ENCODE measurements around the gene CHM.
"Not testable (repeated sequence)": the region's sequence is repeated elsewhere in the genome, so short reads cannot be mapped to it uniquely, and the experiment has no call there.

CHM gene

DNA sequence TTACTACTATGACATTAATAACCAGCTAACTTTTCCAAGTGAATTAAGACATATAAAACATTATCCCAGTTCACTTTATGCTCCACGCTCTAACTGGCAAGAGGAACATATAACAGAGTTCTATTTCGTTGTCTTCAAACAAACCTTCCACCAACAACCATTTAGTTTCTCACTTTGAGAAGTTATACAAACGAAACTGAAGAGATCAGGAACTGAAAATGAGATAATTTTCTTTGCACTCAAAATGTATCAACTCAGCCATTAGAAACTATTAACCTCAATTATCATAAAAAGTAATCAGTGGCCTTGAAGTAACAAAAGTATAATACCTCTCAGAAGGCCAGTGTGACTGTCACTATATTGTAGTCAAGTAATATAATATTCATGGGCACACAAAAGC, 70.1 kb downstream of the CHM start:
- Mint-ChIP-seq H3K36me3 (peaks cover 19 to 26% of the 10 kb centered on the region in 2 donors), H3K4me3 (no peak overlapping the region), H3K27ac (peak overlapping the region; percentile 68), H3K9me3 (peaks cover 0 to 4% of the 10 kb centered on the region in 2 donors), H3K27me3 (no peaks in the 10 kb centered on the region), H3K4me1 (no peaks in the 10 kb centered on the region)
- DNase-seq (no peak), ATAC-seq (replicated peaks) (peak; percentile 34 to 50)

DNA sequence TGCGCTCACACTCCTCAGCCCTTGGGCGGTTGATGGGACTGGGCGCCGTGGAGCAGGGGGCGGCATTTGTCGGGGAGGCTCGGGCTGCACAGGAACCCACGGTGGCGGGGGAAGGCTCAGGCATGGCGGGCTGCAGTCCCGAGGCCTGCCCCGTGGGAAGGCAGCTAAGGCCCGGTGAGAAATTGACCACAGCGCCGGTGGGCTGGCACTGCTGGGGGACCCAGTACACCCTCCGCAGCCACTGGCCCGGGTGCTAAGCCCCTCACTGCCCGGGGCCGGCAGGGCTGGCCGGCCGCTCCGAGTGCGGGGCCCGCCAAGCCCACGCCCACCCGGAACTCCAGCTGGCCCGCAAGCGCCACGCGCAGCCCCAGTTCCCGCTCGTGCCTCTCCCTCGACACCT, 75.0 kb downstream of the CHM start:
- H3K36me3 Mint-ChIP-seq = peaks cover 22 to 34% of the 10 kb centered on the region in 2 donors
- not testable (repeated sequence) for H3K9me3 Mint-ChIP-seq; ATAC-seq (replicated peaks); H3K27ac Mint-ChIP-seq; H3K4me1 Mint-ChIP-seq; H3K4me3 Mint-ChIP-seq; DNase-seq; H3K27me3 Mint-ChIP-seq

DNA sequence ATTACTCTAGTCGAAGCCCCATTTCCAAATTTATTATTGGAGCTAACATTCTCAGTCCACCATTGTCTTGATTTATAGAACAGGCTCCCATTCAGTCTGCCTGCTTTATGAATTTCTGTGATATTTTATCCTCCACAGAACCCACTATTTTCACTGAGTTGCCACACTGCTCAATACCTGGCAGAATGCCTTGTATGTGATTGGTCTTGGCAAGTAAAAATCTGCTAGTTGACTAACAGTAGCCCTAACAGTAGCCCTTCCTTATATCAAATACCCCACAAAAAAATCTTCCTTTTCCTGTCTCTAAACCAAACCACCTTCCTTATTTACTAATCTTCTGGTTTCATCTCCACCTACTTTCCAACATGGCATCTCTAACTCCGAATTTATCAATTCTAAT, 82.6 kb downstream of the CHM start:
- DNase-seq (no peak), ATAC-seq (replicated peaks) (no peak)
- Mint-ChIP-seq H3K4me3 (no peak overlapping the region), H3K27me3 (no peaks in the 10 kb centered on the region), H3K9me3 (no peaks in the 10 kb centered on the region), H3K4me1 (peaks cover 0 to 5% of the 10 kb centered on the region in 2 donors), H3K27ac (no peak overlapping the region), H3K36me3 (peaks cover 12 to 16% of the 10 kb centered on the region in 2 donors)

GRCh38 chrX:85963736-85964135, 83.6 kb downstream of the CHM start:
- H3K36me3 Mint-ChIP-seq = peaks cover 11 to 12% of the 10 kb centered on the region in 2 donors
- ATAC-seq (replicated peaks) (no peak), DNase-seq (no peak)
- H3K27ac Mint-ChIP-seq = no peak overlapping the region
- H3K27me3 Mint-ChIP-seq = no peaks in the 10 kb centered on the region
- H3K9me3 Mint-ChIP-seq = no peaks in the 10 kb centered on the region
- peaks cover 0 to 5% of the 10 kb centered on the region in 2 donors for H3K4me1 Mint-ChIP-seq
- no peak overlapping the region for H3K4me3 Mint-ChIP-seq

DNA sequence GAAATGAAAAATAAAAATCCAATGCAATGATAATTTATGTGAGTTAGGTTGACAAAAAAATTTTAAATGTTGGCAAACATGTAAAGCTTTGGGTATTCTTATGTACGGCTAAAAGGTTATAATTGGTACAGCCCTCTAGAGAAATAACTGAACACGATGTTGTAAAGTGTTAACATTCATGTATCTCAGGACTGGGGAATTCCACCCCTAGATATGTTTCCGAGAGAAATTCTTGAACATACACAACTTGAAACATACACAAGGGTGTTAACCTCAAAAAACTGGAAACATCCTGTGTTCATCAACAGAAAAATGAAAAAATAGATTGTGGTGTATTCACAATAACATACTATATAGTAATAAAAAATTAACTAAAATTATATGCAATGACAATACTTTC, 91.8 kb downstream of the CHM start:
- DNase-seq (no peak), ATAC-seq (replicated peaks) (no peak)
- H3K4me3 Mint-ChIP-seq = no peak overlapping the region
- H3K9me3 Mint-ChIP-seq = peaks cover 1 to 5% of the 10 kb centered on the region in 2 donors
- H3K36me3 Mint-ChIP-seq = peaks cover 26 to 43% of the 10 kb centered on the region in 2 donors
- no peaks in the 10 kb centered on the region for H3K27me3 Mint-ChIP-seq
- no peaks in the 10 kb centered on the region for H3K4me1 Mint-ChIP-seq
- H3K27ac Mint-ChIP-seq = no peak overlapping the region

DNA sequence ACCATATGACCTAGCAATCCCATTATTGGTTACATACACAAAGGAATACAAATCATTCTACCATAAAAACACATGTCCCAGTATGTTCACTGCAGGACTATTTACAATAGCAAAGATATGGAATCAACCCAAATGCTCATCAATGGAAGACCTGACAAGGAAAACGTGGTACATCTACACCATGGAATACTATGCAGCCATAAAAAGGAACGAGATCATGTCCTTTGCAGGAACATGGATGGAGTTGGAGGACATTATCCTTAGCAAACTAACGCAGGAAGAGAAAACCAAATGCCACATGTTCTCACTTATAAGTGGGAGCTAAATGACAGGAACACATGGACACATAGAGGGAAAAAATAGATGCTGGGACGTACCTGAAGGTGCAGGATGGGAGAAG, 102.6 kb downstream of the CHM start:
- H3K36me3 Mint-ChIP-seq = peaks cover 29 to 42% of the 10 kb centered on the region in 2 donors
- H3K27ac Mint-ChIP-seq = not testable (repeated sequence)

DNA sequence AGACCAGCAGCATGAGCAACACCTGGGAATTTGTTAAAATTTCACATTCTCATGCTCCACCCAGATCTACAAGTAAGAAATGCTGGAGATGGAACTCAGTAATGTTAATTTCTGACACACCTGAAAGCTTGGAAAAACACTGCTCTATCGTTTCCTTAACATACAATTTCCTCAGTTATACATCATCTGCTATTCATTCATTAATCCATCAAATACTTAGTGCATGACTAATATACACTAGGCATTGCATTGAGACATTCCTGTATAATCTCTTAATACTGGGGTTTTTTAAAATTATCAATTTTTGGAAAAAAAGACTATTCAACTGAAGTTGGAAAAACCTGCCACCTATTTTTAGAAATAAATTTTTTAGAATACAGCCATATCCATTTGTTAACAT, 106.1 kb downstream of the CHM start:
- Mint-ChIP-seq H3K27ac (no peak overlapping the region), H3K4me3 (no peak overlapping the region), H3K36me3 (peaks cover 23 to 31% of the 10 kb centered on the region in 2 donors), H3K27me3 (no peaks in the 10 kb centered on the region), H3K9me3 (peaks cover 11 to 13% of the 10 kb centered on the region in 2 donors), H3K4me1 (peaks cover 4 to 10% of the 10 kb centered on the region in 2 donors)
- ATAC-seq (replicated peaks) (no peak), DNase-seq (no peak)

More for the DNA sequence above, 102.6 kb downstream of the CHM start:
- H3K27me3 Mint-ChIP-seq; DNase-seq; H3K4me1 Mint-ChIP-seq; ATAC-seq (replicated peaks); H3K4me3 Mint-ChIP-seq: not testable (repeated sequence)
- H3K9me3 Mint-ChIP-seq = peaks cover 11 to 17% of the 10 kb centered on the region in 2 donors

DNA sequence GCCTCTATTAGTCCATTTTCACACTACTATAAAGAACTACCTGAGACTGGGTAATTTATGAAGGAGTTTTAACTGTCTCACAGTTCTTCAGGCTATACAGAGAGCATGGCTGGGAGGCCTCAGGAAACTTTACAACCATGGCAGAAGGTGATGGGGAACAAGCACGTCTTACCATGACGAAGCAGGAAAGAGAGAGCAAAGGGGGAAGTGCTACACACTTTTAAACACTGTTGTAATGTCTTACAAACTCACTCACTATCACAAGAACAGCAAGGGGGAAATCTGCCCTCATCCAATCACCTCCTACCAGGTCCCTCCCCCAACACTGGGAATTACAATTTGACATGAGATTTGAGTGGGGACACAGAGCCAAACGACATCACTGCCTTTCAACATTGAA, 107.4 kb downstream of the CHM start:
- H3K4me3 Mint-ChIP-seq; ATAC-seq (replicated peaks); DNase-seq: not testable (repeated sequence)

GRCh38 chrX:85934399-85934798, 113.0 kb downstream of the CHM start:
- not testable (repeated sequence) for H3K9me3 Mint-ChIP-seq; H3K4me1 Mint-ChIP-seq; H3K27me3 Mint-ChIP-seq; H3K4me3 Mint-ChIP-seq; ATAC-seq (replicated peaks); H3K27ac Mint-ChIP-seq; DNase-seq
- peaks cover 0 to 14% of the 10 kb centered on the region in 2 donors for H3K36me3 Mint-ChIP-seq

More for the DNA sequence above, 107.4 kb downstream of the CHM start:
- H3K9me3 Mint-ChIP-seq, H3K27me3 Mint-ChIP-seq, H3K4me1 Mint-ChIP-seq: not testable (repeated sequence)
- Mint-ChIP-seq H3K36me3 (peaks cover 9 to 22% of the 10 kb centered on the region in 2 donors), H3K27ac (peak overlapping the region; percentile 49)

DNA sequence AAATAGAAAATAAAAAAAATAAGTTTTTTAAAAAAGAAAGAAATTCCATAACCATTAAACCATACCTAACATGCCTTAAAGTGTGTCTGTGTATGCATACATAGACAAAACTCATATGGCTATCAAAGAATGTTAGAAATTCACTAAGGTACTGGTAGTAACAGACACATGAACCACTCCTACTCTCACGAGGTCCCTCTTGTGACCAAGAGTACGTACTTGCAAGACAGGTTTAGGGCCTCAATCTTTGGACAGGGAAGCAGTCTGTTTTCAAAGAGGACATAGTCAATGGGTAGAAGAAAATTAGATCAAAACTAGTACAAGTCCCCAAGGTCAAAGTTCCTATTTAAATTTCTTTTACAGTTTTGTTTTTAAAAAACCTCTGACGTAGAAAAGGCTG, 117.3 kb downstream of the CHM start:
- peaks cover 0 to 2% of the 10 kb centered on the region in 2 donors for H3K4me1 Mint-ChIP-seq
- peaks cover 3 to 7% of the 10 kb centered on the region in 2 donors for H3K36me3 Mint-ChIP-seq
- ATAC-seq (replicated peaks) (no peak), DNase-seq (no peak)
- H3K4me3 Mint-ChIP-seq = no peak overlapping the region
- H3K9me3 Mint-ChIP-seq = no peaks in the 10 kb centered on the region
- H3K27ac Mint-ChIP-seq = no peak overlapping the region
- no peaks in the 10 kb centered on the region for H3K27me3 Mint-ChIP-seq

GRCh38 chrX:85928606-85929005, 118.8 kb downstream of the CHM start:
- no peak for DNase-seq
- peaks cover 2 to 5% of the 10 kb centered on the region in 2 donors for H3K36me3 Mint-ChIP-seq
- H3K9me3 Mint-ChIP-seq = no peaks in the 10 kb centered on the region
- H3K27ac Mint-ChIP-seq = no peak overlapping the region
- peaks cover 3 to 5% of the 10 kb centered on the region in 2 donors for H3K4me1 Mint-ChIP-seq
- no peak overlapping the region for H3K4me3 Mint-ChIP-seq
- H3K27me3 Mint-ChIP-seq = no peaks in the 10 kb centered on the region
- no peak for ATAC-seq (replicated peaks)

DNA sequence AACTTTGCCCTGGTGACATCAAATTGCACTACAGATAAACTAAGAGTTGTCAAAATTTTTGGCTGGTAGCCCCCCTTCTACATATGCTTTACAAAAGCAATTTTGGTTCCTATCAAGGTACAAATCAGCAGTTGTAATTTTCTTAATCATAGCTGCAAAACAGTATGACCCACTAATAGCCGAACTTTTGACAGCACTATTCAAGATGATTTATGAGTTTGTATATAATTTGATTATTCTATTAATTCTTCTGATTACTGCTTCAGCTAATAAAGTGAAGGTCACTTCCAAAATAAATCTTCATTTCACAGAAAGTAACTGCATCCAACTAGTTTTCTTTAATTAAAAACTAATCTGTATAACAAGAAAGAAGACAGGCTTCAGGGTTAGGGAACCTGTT, 119.6 kb downstream of the CHM start:
- ATAC-seq (replicated peaks) (no peak), DNase-seq (no peak)
- Mint-ChIP-seq H3K27me3 (no peaks in the 10 kb centered on the region), H3K27ac (no peak overlapping the region), H3K4me1 (peaks cover 6% of the 10 kb centered on the region in 2 donors), H3K36me3 (peaks cover 4 to 6% of the 10 kb centered on the region in 2 donors), H3K9me3 (no peaks in the 10 kb centered on the region), H3K4me3 (no peak overlapping the region)

DNA sequence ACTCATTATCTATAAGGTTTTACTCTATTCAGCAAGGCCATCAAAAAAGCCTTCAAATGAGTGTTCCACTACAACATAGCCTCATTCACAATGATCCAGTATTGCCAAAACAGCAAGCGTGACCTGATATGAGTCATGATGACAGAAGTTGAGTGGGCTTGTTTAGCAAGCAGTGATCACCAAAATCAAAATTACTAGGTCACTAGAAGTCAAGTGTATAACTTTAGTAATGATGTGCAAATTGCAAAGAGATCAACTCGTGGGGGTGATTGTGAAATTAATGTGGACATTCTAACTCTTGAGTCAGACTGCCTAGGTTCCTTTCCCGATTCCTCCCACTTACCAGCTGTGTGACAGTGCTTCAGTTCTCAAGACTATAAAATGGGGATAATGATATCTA, 124.5 kb downstream of the CHM start:
- ATAC-seq (replicated peaks) (no peak), DNase-seq (no peak)
- Mint-ChIP-seq H3K27ac (no peak overlapping the region), H3K36me3 (peaks cover 4 to 12% of the 10 kb centered on the region in 2 donors), H3K4me1 (peaks cover 6% of the 10 kb centered on the region in 2 donors), H3K27me3 (no peaks in the 10 kb centered on the region), H3K4me3 (no peak overlapping the region), H3K9me3 (no peaks in the 10 kb centered on the region)

DNA sequence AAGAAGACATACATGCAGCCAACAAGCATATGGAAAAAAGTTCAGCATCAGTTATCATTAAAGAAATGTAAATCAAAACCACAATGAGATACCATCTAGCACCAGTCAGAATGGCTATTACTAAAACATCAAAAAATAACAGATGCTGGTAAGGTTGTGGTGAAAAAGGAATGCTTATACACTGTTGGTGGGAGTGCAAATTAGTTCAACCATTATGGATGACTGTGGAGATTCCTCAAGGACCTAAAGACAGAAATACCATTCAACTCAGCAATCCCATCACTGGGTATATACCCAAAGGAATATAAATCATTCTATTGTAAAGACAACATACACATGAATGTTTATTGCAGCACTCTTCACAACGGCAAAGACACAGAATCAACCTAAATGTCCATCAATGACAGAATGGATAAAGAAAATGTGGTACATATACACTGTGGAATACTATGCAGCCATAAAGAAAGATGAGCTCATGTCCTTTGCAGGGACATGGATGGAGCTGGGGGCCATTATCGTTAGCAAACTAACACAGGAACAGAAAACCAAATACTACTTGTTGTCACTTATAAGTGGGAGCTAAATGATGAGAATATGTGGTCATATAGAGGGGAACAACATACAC, 130.6 kb downstream of the CHM start:
- H3K27me3 Mint-ChIP-seq; H3K9me3 Mint-ChIP-seq; H3K4me3 Mint-ChIP-seq; DNase-seq; ATAC-seq (replicated peaks); H3K27ac Mint-ChIP-seq: not testable (repeated sequence)
- peaks cover 15 to 41% of the 10 kb centered on the region in 2 donors for H3K36me3 Mint-ChIP-seq
- peaks cover 20 to 23% of the 10 kb centered on the region in 2 donors for H3K4me1 Mint-ChIP-seq

GRCh38 chrX:85914431-85914830, 132.9 kb downstream of the CHM start:
- Mint-ChIP-seq H3K4me1 (peaks cover 22 to 23% of the 10 kb centered on the region in 2 donors), H3K27ac (no peak overlapping the region), H3K36me3 (peaks cover 19 to 44% of the 10 kb centered on the region in 2 donors), H3K4me3 (no peak overlapping the region), H3K27me3 (no peaks in the 10 kb centered on the region), H3K9me3 (peaks cover 6 to 9% of the 10 kb centered on the region in 2 donors)
- DNase-seq (no peak), ATAC-seq (replicated peaks) (no peak)

Data from stimulated activated naive B cell treated with anti-CD40 and anti-IgM and Interleukin-4, amounts not matched to agents 10 μg/mL and 1 μg/mL and 100 μg/mL, for 72 hours (primary cell).